Ovary (tissue), 9 donors: ENCODE results near the gene MAP1B. TPM values are rescaled to one million over a fixed set of nuclear protein-coding genes. Genes with fewer than 3 reads are reported as not detected.

ENCODE experiments used
- DNase-seq, 5 donors: peaks; one replicate each; pipeline ENCODE4 v3.0.0-alpha.2; 2019 to 2020
- H3K27ac ChIP-seq, 2 donors: fragments of 200-600 bp; one replicate each; pipeline versions ENCODE4 v1.5.1 to v1.8.0; 2019 to 2022
- H3K27me3 ChIP-seq: fragments of 200-600 bp; one replicate; pipeline ENCODE4 v1.8.0; 2022
- H3K36me3 ChIP-seq: fragments of 200-600 bp; sonication (generic); one replicate; pipeline ENCODE4 v1.5.1; 2019
- H3K4me1 ChIP-seq: one replicate; pipeline ENCODE4 v1.8.1; 2013; ENCODE audit warnings: mild to moderate bottlenecking, moderate library complexity; ENCODE audit not compliant: insufficient read depth
- H3K4me3 ChIP-seq: fragments of 200-600 bp; sonication (generic); one replicate; pipeline ENCODE4 v1.5.1; 2017
- H3K9me3 ChIP-seq, 2 donors: fragments of 200-600 bp in 1 of 2; sonication (generic) in 1 of 2; one replicate each; pipeline versions ENCODE4 v1.5.1 to v1.8.1; 2013 to 2019; ENCODE audit warnings: mild to moderate bottlenecking in 1 of 2, moderate library complexity in 1 of 2
- CTCF ChIP-seq, 3 donors: fragments of 450-650 bp in 2 of 3; fragments of 200-600 bp in 1 of 3; IDR thresholded peaks; one replicate each; pipeline versions ENCODE4 v1.5.1 to v1.8.0; 2016 to 2022; ENCODE audit warnings: antibody characterized with exemption in 3 of 3, mild to moderate bottlenecking in 1 of 3
- EP300 ChIP-seq: sonication (generic); formaldehyde crosslinking; IDR thresholded peaks from one replicate; pipeline ENCODE4 v1.6.1; 2017; ENCODE audit warnings: antibody characterized with exemption
- POLR2A ChIP-seq: fragments of 450-650 bp; IDR thresholded peaks from one replicate; pipeline ENCODE4 v1.6.1; 2017; ENCODE audit warnings: antibody characterized with exemption, mild to moderate bottlenecking, moderate library complexity
- WGBS, 3 donors: extraction: QIAGEN DNeasy Blood & Tissue Kit in 1 of 3; methylation state at CpG; one replicate each; pipeline versions ENCODE4 v1.1.5 to v1.1.7; 2013 to 2017; 5-methylcytosine and 5-hydroxymethylcytosine counted together
- intact Hi-C, 4 donors: fragments of 100-400 bp; cut with DNase I; formaldehyde crosslinking; loops; one replicate each; pipeline versions ENCODE4 v1.11.0 to v1.15.1; 2022 to 2023
- polyA plus RNA-seq, 2 donors: library from polyadenylated mRNA; stranded (reverse); fragments of 200-250 nt in 1 of 2; fragments of 350-450 nt in 1 of 2; fragmentation: Illumina TruSeq in 1 of 2; extraction: RNeasy Lipid Tissue Mini Kit (QIAGEN cat#74804) in 1 of 2; gene quantifications; one replicate each; pipeline ENCODE4 v1.2.3, GENCODE V29; 2013 to 2014
- total RNA-seq, 7 donors: library from RNA; depleted of rRNA in 2 of 7; stranded (reverse); fragments of >200 nt in 2 of 7; fragmentation: NEBNext Ultra II Directional in 3 of 7; extraction: Animal tissue kit (Norgen Biotek cat#: 25700) in 3 of 7; gene quantifications; one replicate each; pipeline versions ENCODE4 v1.1.0 to v1.2.4, GENCODE V29; 2016 to 2023
- donor health status: DM: no; HTN: no; CAD: no; lungs with moderate emphysema.
- donor health status: DM: no; HTN: no; CAD: no.
- donor health status: Bipolar disorder and iron deficiency.
- donor health status: DM: yes; HTN: yes; CAD: no.
- donor health status: DM: no; HTN: no; CAD: no.
- donor health status: DM: yes; HTN: yes; CAD: no.

The MAP1B gene
- total and polyA plus RNA-seq, 9 donors = 4.4 to 126 (median 47.7) TPM

- no peak overlapping the region for H3K4me3 ChIP-seq
- no peaks in the 10 kb centered on the region for H3K27me3 ChIP-seq
- H3K4me1 ChIP-seq = no peaks in the 10 kb centered on the region
- TF ChIP-seq EP300 = no peak
- no peak for TF ChIP-seq POLR2A
- TF ChIP-seq CTCF (IDR thresholded peaks at IDR 0.05) = no peak
- intact Hi-C loops = no loop called here
- WGBS, 3 donors = 94 to 98% (median 95%) methylated on average over 6 of the region's 6 CpGs
- no peaks in the 10 kb centered on the region for H3K9me3 ChIP-seq
- DNase-seq = no peak
- no peak overlapping the region for H3K27ac ChIP-seq
- H3K36me3 ChIP-seq = no peaks in the 10 kb centered on the region
Observed at GRCh38 chr5:72194846-72195245, 87.6 kb downstream of the MAP1B start.

GRCh38 chr5:72195581-72195980, 88.3 kb downstream of the MAP1B start:
- 95 to 98% (median 96%) methylated on average over 10 of the region's 10 CpGs for WGBS, 3 donors

GRCh38 chr5:72197393-72197792, 90.1 kb downstream of the MAP1B start:
- H3K9me3 ChIP-seq = no peaks in the 10 kb centered on the region
- no peak overlapping the region for H3K27ac ChIP-seq
- no peak for DNase-seq
- 96 to 98% (median 97%) methylated on average over 5 of the region's 5 CpGs for WGBS, 3 donors
- H3K27me3 ChIP-seq = no peaks in the 10 kb centered on the region
- H3K4me3 ChIP-seq = no peak overlapping the region
- TF ChIP-seq POLR2A (no peak), CTCF (IDR thresholded peaks at IDR 0.05) (no peak), EP300 (no peak)
- H3K4me1 ChIP-seq = no peaks in the 10 kb centered on the region
- no peaks in the 10 kb centered on the region for H3K36me3 ChIP-seq
- intact Hi-C loops = no loop called here

More at GRCh38 chr5:72195581-72195980, 88.3 kb downstream of the MAP1B start:
- H3K36me3 ChIP-seq = no peaks in the 10 kb centered on the region
- DNase-seq = no peak
- no peaks in the 10 kb centered on the region for H3K9me3 ChIP-seq
- intact Hi-C loops = no loop called here
- TF ChIP-seq CTCF (IDR thresholded peaks at IDR 0.05) = no peak
- no peak for TF ChIP-seq EP300
- no peak for TF ChIP-seq POLR2A
- H3K4me1 ChIP-seq = no peaks in the 10 kb centered on the region
- no peak overlapping the region for H3K4me3 ChIP-seq
- H3K27me3 ChIP-seq = no peaks in the 10 kb centered on the region
- H3K27ac ChIP-seq = no peak overlapping the region

GRCh38 chr5:72199681-72200080, 92.4 kb downstream of the MAP1B start:
- Histone ChIP-seq H3K27me3 (no peaks in the 10 kb centered on the region), H3K27ac (no peak overlapping the region), H3K4me3 (no peak overlapping the region), H3K9me3 (no peaks in the 10 kb centered on the region), H3K36me3 (no peaks in the 10 kb centered on the region), H3K4me1 (no peaks in the 10 kb centered on the region)
- intact Hi-C loops = no loop called here
- TF ChIP-seq POLR2A (no peak), CTCF (IDR thresholded peaks at IDR 0.05) (no peak), EP300 (no peak)
- WGBS, 3 donors = 92 to 96% (median 96%) methylated on average over 15 of the region's 15 CpGs
- no peak for DNase-seq
